ENCODE results near the gene IRF8. TPM values are rescaled to one million over a fixed set of nuclear protein-coding genes. Genes with fewer than 3 reads are reported as not detected.

The IRF8 gene
- total RNA-seq, 1 experiment from 2014 or later = 0.28 TPM

- H3K9me3 Mint-ChIP-seq = no peaks in the 10 kb centered on the region; a peak in 1 of 5 replicates
- no peak for DNase-seq
- H2BK15ac ChIP-seq (ENCODE audit: low read depth, low read length) = no peak overlapping the region
- H3K27me3 Mint-ChIP-seq (ENCODE audit: low read depth) = peaks cover 28% of the 10 kb centered on the region
- H3K56ac ChIP-seq (ENCODE audit: insufficient read length, low read depth, low read length) = no peak overlapping the region
- H3K4ac ChIP-seq (ENCODE audit: low read depth, low read length) = no peak overlapping the region
- H2BK5ac ChIP-seq (ENCODE audit: insufficient read length, low read length) = no peak overlapping the region
- no peaks in the 10 kb centered on the region for H3K79me2 ChIP-seq (ENCODE audit: insufficient read depth, low read length)
- H4K91ac ChIP-seq (ENCODE audit: insufficient read length, low read depth, low read length) = no peak overlapping the region
- no peak for TF ChIP-seq CTCF (conservative IDR thresholded peaks at IDR 0.05)
- H3K36me3 Mint-ChIP-seq (ENCODE audit: insufficient read depth in 1 of 3, low read depth in 3 of 3) = no peaks in the 10 kb centered on the region; a peak in 1 of 7 replicates
- no peaks in the 10 kb centered on the region for H3K9me3 ChIP-seq (ENCODE audit: control insufficient read depth, low read depth, low read length)
- H3K4me1 ChIP-seq (ENCODE audit: insufficient read depth, low read length) = no peaks in the 10 kb centered on the region
- no peaks in the 10 kb centered on the region for H4K20me1 ChIP-seq (ENCODE audit: control insufficient read depth, insufficient read depth, insufficient read length)
- H3K23ac ChIP-seq (ENCODE audit: insufficient read length, low read depth, low read length) = no peak overlapping the region
- no CpG with 5 or more reads among the region's 5 CpGs for WGBS (ENCODE audit: extremely low coverage, insufficient read length, low lambda C conversion rate)
- no peaks in the 10 kb centered on the region for H3K23me2 ChIP-seq (ENCODE audit: insufficient read length, low read depth, low read length, poor library complexity, severe bottlenecking)
- no peaks in the 10 kb centered on the region; a peak in 1 of 4 replicates for H3K4me1 Mint-ChIP-seq
- H3K9ac ChIP-seq (ENCODE audit: extremely low read depth, insufficient read length, low read length) = no peak overlapping the region
- H3K27me3 ChIP-seq (ENCODE audit: insufficient read depth, low read length) = no peaks in the 10 kb centered on the region
- no peak overlapping the region for H3K4me3 Mint-ChIP-seq
- no peaks in the 10 kb centered on the region for H3K79me1 ChIP-seq (ENCODE audit: insufficient read depth, low read depth, low read length, poor library complexity, severe bottlenecking)
- no peak overlapping the region for H3K4me2 ChIP-seq (ENCODE audit: insufficient read depth, insufficient read length, low read length)
- H2BK120ac ChIP-seq (ENCODE audit: low read depth, low read length, poor library complexity, severe bottlenecking) = no peak overlapping the region
- H2AK5ac ChIP-seq (ENCODE audit: insufficient read length, low read length) = no peak overlapping the region
- no peak overlapping the region for H2BK20ac ChIP-seq (ENCODE audit: low read depth, low read length, poor library complexity, severe bottlenecking)
- no peak overlapping the region for H3K18ac ChIP-seq (ENCODE audit: insufficient read length, low read depth, low read length)
- H3K27ac ChIP-seq (ENCODE audit: insufficient read length, low read depth, low read length) = no peak overlapping the region
- no peak overlapping the region for H4K5ac ChIP-seq (ENCODE audit: insufficient read length, low read depth, low read length)
- H3K27ac Mint-ChIP-seq = no peak overlapping the region
- H2BK12ac ChIP-seq (ENCODE audit: insufficient read length, low read depth, low read length) = no peak overlapping the region
- no peak overlapping the region for H2AFZ ChIP-seq (ENCODE audit: low read length)
- no peak overlapping the region for H3T11ph ChIP-seq (ENCODE audit: low read length)
- H3K14ac ChIP-seq (ENCODE audit: insufficient read depth, low read length) = no peak overlapping the region
- no peak overlapping the region for H4K8ac ChIP-seq (replicated peaks; ENCODE audit: insufficient read length, low read depth, low read length)
These were observed 42.4 kb upstream of the IRF8 start for GRCh38 chr16:85856585-85856984.

All from H9 (cell line).